Stimulated activated CD8-positive, alpha-beta memory T cell treated with anti-CD3 and anti-CD28 coated beads, Interleukin-12 subunit alpha, Interleukin-12 subunit beta, amount 100 ng/mL, for 1 hour (primary cell): Measurements from ENCODE around the gene DLK2.
"Not testable (repeated sequence)": the region's sequence is repeated elsewhere in the genome, so short reads cannot be mapped to it uniquely, and the experiment has no call there.

Experiments used
- DNase-seq: peaks from one replicate; pipeline ENCODE4 v3.0.0-alpha.2; 2020; ENCODE audit warnings: low read depth

DLK2 gene

GRCh38 chr6:43455531-43456428 is at the start of gene DLK2:
Gene DLK2 (minus strand): TSS chr6:43455548. CDS start chr6:43454825, 723 bp downstream.
- peak; percentile 30 for DNase-seq

- DNase-seq, result no peak
Observed at GRCh38 chr6:43503443-43503842, 48.1 kb upstream of the DLK2 start.

GRCh38 chr6:43502666-43503065 is 47.3 kb upstream of the DLK2 start:
- no peak for DNase-seq

- no peak for DNase-seq
Observed at GRCh38 chr6:43500921-43501320, 45.6 kb upstream of the DLK2 start.

- DNase-seq, result no peak
Observed at GRCh38 chr6:43499028-43499815, 43.9 kb upstream of the DLK2 start.

GRCh38 chr6:43498291-43498690 is 42.9 kb upstream of the DLK2 start:
- DNase-seq, result not testable (repeated sequence)

GRCh38 chr6:43497689-43498088 is 42.3 kb upstream of the DLK2 start:
- DNase-seq, result no peak

- DNase-seq, result no peak
Observed at GRCh38 chr6:43497129-43497396, 41.7 kb upstream of the DLK2 start.

GRCh38 chr6:43496370-43497128 is 41.2 kb upstream of the DLK2 start:
- no peak for DNase-seq

GRCh38 chr6:43495409-43495941 is 40.1 kb upstream of the DLK2 start:
- DNase-seq, result no peak

- no peak for DNase-seq
Observed at GRCh38 chr6:43494766-43495165, 39.4 kb upstream of the DLK2 start.

GRCh38 chr6:43494321-43494720 is 39.0 kb upstream of the DLK2 start:
- no peak for DNase-seq

- DNase-seq, result no peak
Observed at GRCh38 chr6:43493833-43494232, 38.5 kb upstream of the DLK2 start.

- DNase-seq, result no peak
Observed at GRCh38 chr6:43493230-43493629, 37.9 kb upstream of the DLK2 start.

- no peak for DNase-seq
Observed at GRCh38 chr6:43492673-43493072, 37.3 kb upstream of the DLK2 start.

GRCh38 chr6:43491750-43492661 is 36.7 kb upstream of the DLK2 start:
- no peak for DNase-seq

GRCh38 chr6:43490523-43490939 is 35.2 kb upstream of the DLK2 start:
- no peak for DNase-seq

- DNase-seq, result no peak
Observed at GRCh38 chr6:43489277-43490072, 34.1 kb upstream of the DLK2 start.

- DNase-seq, result no peak
Observed at GRCh38 chr6:43488667-43489276, 33.4 kb upstream of the DLK2 start.
